HepG2 (cell line): ENCODE measurements around the gene CTNNBIP1.

Source experiments
- ATF3 ChIP-seq: sonication (generic); formaldehyde crosslinking; IDR thresholded peaks from 2 replicates; pipeline ENCODE4 v1.4.0; 2020; ENCODE audit warnings: missing genetic modification reagents
- CHD2 ChIP-seq: IDR thresholded peaks from 2 replicates; pipeline ENCODE4 v1.6.1; 2011; ENCODE audit warnings: low read depth, low read length, improper control_type of control experiment
- CTCF ChIP-seq: sonication (generic); formaldehyde crosslinking; IDR thresholded peaks from 2 replicates; pipeline ENCODE4 v1.5.0; 2020; ENCODE audit warnings: mild to moderate bottlenecking, missing genetic modification reagents, moderate library complexity
- E2F5 ChIP-seq: sonication (generic); formaldehyde crosslinking; conservative IDR thresholded peaks from 2 replicates; pipeline ENCODE4 v1.4.0; 2020; ENCODE audit warnings: missing genetic modification reagents
- EP300 ChIP-seq, 3 experiments: sonication (generic) in 1 of 3; formaldehyde crosslinking in 1 of 3; IDR thresholded peaks; 2 replicates each; pipeline versions ENCODE4 v1.5.1 to v1.6.1; 2011 to 2020; ENCODE audit warnings: low read depth in 2 of 3, low read length in 2 of 3, borderline replicate concordance in 1 of 3, improper control_type of control experiment in 1 of 3, mild to moderate bottlenecking in 1 of 3, missing genetic modification reagents in 1 of 3, moderate library complexity in 1 of 3
- FOXA1 ChIP-seq, 2 experiments: fragments of 450-650 bp in 1 of 2; sonication (generic) in 1 of 2; formaldehyde crosslinking in 1 of 2; IDR thresholded peaks; 2 replicates each; pipeline versions ENCODE4 v1.4.0 to v1.6.1; 2016 to 2020; ENCODE audit warnings: missing genetic modification reagents in 1 of 2
- FOXP4 ChIP-seq: sonication (generic); formaldehyde crosslinking; IDR thresholded peaks from 2 replicates; pipeline ENCODE4 v1.4.0; 2020; ENCODE audit warnings: missing genetic modification reagents
- MEIS1 ChIP-seq: sonication (generic); formaldehyde crosslinking; IDR thresholded peaks from 2 replicates; pipeline ENCODE4 v1.9.0; 2021; ENCODE audit warnings: mild to moderate bottlenecking, missing genetic modification reagents, moderate library complexity, borderline replicate concordance
- MXD1 ChIP-seq: sonication (generic); formaldehyde crosslinking; IDR thresholded peaks from 2 replicates; pipeline ENCODE4 v1.4.0; 2020; ENCODE audit warnings: mild to moderate bottlenecking, missing genetic modification reagents
- PHF8 ChIP-seq: sonication (generic); formaldehyde crosslinking; IDR thresholded peaks from 2 replicates; pipeline ENCODE4 v1.5.0; 2020; ENCODE audit warnings: missing genetic modification reagents
- PREB ChIP-seq: sonication (generic); formaldehyde crosslinking; IDR thresholded peaks from 2 replicates; pipeline ENCODE4 v1.4.0; 2020; ENCODE audit warnings: missing genetic modification reagents
- TEAD2 ChIP-seq: sonication (generic); formaldehyde crosslinking; IDR thresholded peaks from 2 replicates; pipeline ENCODE4 v1.9.0; 2021; ENCODE audit warnings: missing genetic modification reagents
- ZKSCAN5 ChIP-seq: sonication (generic); formaldehyde crosslinking; IDR thresholded peaks from 2 replicates; pipeline ENCODE4 v1.5.1; 2020; ENCODE audit warnings: mild to moderate bottlenecking, missing genetic modification reagents
- ZNF430 ChIP-seq: sonication (generic); formaldehyde crosslinking; IDR thresholded peaks from 2 replicates; pipeline ENCODE4 v1.9.0; 2021; ENCODE audit warnings: mild to moderate bottlenecking, missing genetic modification reagents

GRCh38 chr1:9815150-9815549 lies 94.9 kb downstream of the CTNNBIP1 start:
- TF ChIP-seq PHF8 (CRISPR knock-in tag) (no peak), CHD2 (no peak), ZNF430 (no peak), ATF3 (CRISPR knock-in tag) (no peak), TEAD2 (CRISPR knock-in tag) (no peak), EP300 (IDR thresholded peaks at IDR 0.05; ENCODE audit: low read depth in 2 of 2, low read length in 2 of 2) (no peak), EP300 (CRISPR knock-in tag; IDR thresholded peaks at IDR 0.05; ENCODE audit: borderline replicate concordance) (no peak), PREB (CRISPR knock-in tag) (no peak), FOXP4 (CRISPR knock-in tag) (no peak), CTCF (CRISPR knock-in tag) (no peak), E2F5 (CRISPR knock-in tag) (no peak), MEIS1 (CRISPR knock-in tag) (no peak), FOXA1 (IDR thresholded peaks at IDR 0.05) (no peak), FOXA1 (CRISPR knock-in tag; IDR thresholded peaks at IDR 0.05) (no peak), MXD1 (CRISPR knock-in tag) (no peak), ZKSCAN5 (CRISPR knock-in tag) (no peak)
